CD14-positive monocyte (primary cell): ENCODE data around the gene SLX9. TPM values are rescaled to one million over a fixed set of nuclear protein-coding genes. Genes with fewer than 3 reads are reported as not detected.

Experiments used
- DNase-seq, 3 donors: peaks; one replicate each; pipeline ENCODE4 v3.0.0-alpha.2; 2011 to 2022
- H2AFZ ChIP-seq: 2 replicates; pipeline ENCODE4 v1.6.0; 2012; ENCODE audit warnings: mild to moderate bottlenecking, low read depth, low read length, inconsistent platforms; ENCODE audit not compliant: insufficient read depth, poor library complexity, severe bottlenecking
- H3K27ac ChIP-seq, 2 donors: 1 replicate in 1 of 2; 2 replicates in 1 of 2; pipeline ENCODE4 v1.5.1; 2012 to 2013; ENCODE audit warnings: low read length in 2 of 2, control low read depth in 1 of 2, inconsistent platforms in 1 of 2, low read depth in 1 of 2, mild to moderate bottlenecking in 1 of 2
- H3K27me3 ChIP-seq, 2 donors: one replicate each; pipeline versions ENCODE4 v1.6.0 to v1.6.1; 2011 to 2013; ENCODE audit warnings: low read length in 2 of 2; ENCODE audit not compliant: control insufficient read depth in 2 of 2, insufficient read depth in 2 of 2
- H3K36me3 ChIP-seq, 2 donors: replicated peaks in 1 of 2; 1 replicate in 1 of 2; 2 replicates in 1 of 2; pipeline versions ENCODE4 v1.5.1 to v1.6.1; 2012 to 2013; ENCODE audit warnings: low read length in 2 of 2, control low read depth in 1 of 2, inconsistent platforms in 1 of 2, mild to moderate bottlenecking in 1 of 2; ENCODE audit not compliant: insufficient read depth in 2 of 2, control insufficient read depth in 1 of 2
- H3K4me1 ChIP-seq, 2 donors: 1 replicate in 1 of 2; 2 replicates in 1 of 2; pipeline versions ENCODE4 v1.5.1 to v1.6.1; 2012 to 2013; ENCODE audit warnings: low read length in 2 of 2, control low read depth in 1 of 2, inconsistent platforms in 1 of 2, mild to moderate bottlenecking in 1 of 2, moderate library complexity in 1 of 2; ENCODE audit not compliant: insufficient read depth in 2 of 2, control insufficient read depth in 1 of 2
- H3K4me2 ChIP-seq: replicated peaks from 2 replicates; pipeline ENCODE3; 2012; ENCODE audit warnings: low read length, moderate library complexity, mild to moderate bottlenecking; ENCODE audit not compliant: poor library complexity, severe bottlenecking; ENCODE audit errors: extremely low read depth
- H3K4me3 ChIP-seq, 3 experiments: fragments of 200-600 bp in 1 of 3; sonication (generic) in 1 of 3; replicated peaks in 1 of 3; 1 replicate in 2 of 3; 2 replicates in 1 of 3; pipeline ENCODE4 v1.5.1; 2011 to 2013; ENCODE audit warnings: low read length in 3 of 3, mild to moderate bottlenecking in 3 of 3, control low read depth in 2 of 3, low read depth in 2 of 3, inconsistent platforms in 1 of 3, moderate library complexity in 1 of 3
- H3K79me2 ChIP-seq: 2 replicates; pipeline ENCODE4 v1.6.0; 2012; ENCODE audit warnings: mild to moderate bottlenecking, control low read depth, inconsistent platforms, low read length, moderate library complexity; ENCODE audit not compliant: insufficient read depth
- H3K9ac ChIP-seq: 2 replicates; pipeline ENCODE4 v1.6.0; 2017; ENCODE audit warnings: low read length, mild to moderate bottlenecking; ENCODE audit not compliant: insufficient read depth, poor library complexity, severe bottlenecking
- H3K9me3 ChIP-seq, 2 donors: replicated peaks in 1 of 2; 1 replicate in 1 of 2; 2 replicates in 1 of 2; pipeline versions ENCODE4 v1.5.1 to v1.6.1; 2012 to 2013; ENCODE audit warnings: low read length in 2 of 2, control low read depth in 1 of 2; ENCODE audit not compliant: control insufficient read depth in 1 of 2, insufficient read depth in 1 of 2
- H4K20me1 ChIP-seq: 2 replicates; pipeline ENCODE4 v1.6.0; 2012; ENCODE audit warnings: mild to moderate bottlenecking, low read length, control low read depth, moderate library complexity; ENCODE audit not compliant: insufficient read depth
- H3K27ac Mint-ChIP-seq, 7 donors: one replicate each; pipeline ENCODE4 v1.8.0; 2020; ENCODE audit warnings: mild to moderate bottlenecking in 7 of 7, mixed read lengths in 7 of 7, moderate library complexity in 6 of 7, inconsistent platforms in 2 of 7
- H3K27me3 Mint-ChIP-seq, 3 donors: one replicate each; pipeline ENCODE4 v1.8.0; 2021 to 2022; ENCODE audit warnings: low read depth in 3 of 3, mild to moderate bottlenecking in 3 of 3, mixed read lengths in 3 of 3, moderate library complexity in 3 of 3, inconsistent platforms in 1 of 3
- H3K36me3 Mint-ChIP-seq, 2 donors: one replicate each; pipeline ENCODE4 v1.8.0; 2020; ENCODE audit warnings: mixed read lengths in 2 of 2, inconsistent platforms in 1 of 2, mild to moderate bottlenecking in 1 of 2
- H3K4me1 Mint-ChIP-seq: one replicate; pipeline ENCODE4 v1.8.0; 2020; ENCODE audit warnings: mild to moderate bottlenecking, mixed read lengths
- H3K4me3 Mint-ChIP-seq, 2 donors: one replicate each; pipeline ENCODE4 v1.8.0; 2020; ENCODE audit warnings: mild to moderate bottlenecking in 2 of 2, mixed read lengths in 2 of 2, moderate library complexity in 1 of 2
- H3K9me3 Mint-ChIP-seq, 7 donors: one replicate each; pipeline ENCODE4 v1.8.0; 2020 to 2022; ENCODE audit warnings: mixed read lengths in 7 of 7, mild to moderate bottlenecking in 6 of 7, moderate library complexity in 6 of 7, inconsistent platforms in 2 of 7
- CTCF ChIP-seq: fragments of 200-600 bp; IDR thresholded peaks from one replicate; pipeline ENCODE4 v1.8.0; 2022; ENCODE audit warnings: antibody characterized with exemption, mild to moderate bottlenecking
- WGBS: methylation state at CpG from one replicate; pipeline ENCODE4 v1.1.5; 2013; ENCODE audit warnings: missing lambda C conversion rate; ENCODE audit not compliant: insufficient coverage; 5-methylcytosine and 5-hydroxymethylcytosine counted together
- intact Hi-C, 2 donors: fragments of 100-400 bp; cut with micrococcal nuclease; formaldehyde crosslinking; loops; one replicate each; pipeline versions ENCODE4 v1.15.0 to v1.15.1; 2023
- polyA plus RNA-seq, 3 donors: library from polyadenylated mRNA; depleted of rRNA in 1 of 3; unstranded in 2 of 3; stranded (reverse) in 1 of 3; fragments of 300-500 nt in 2 of 3; fragments of >200 nt in 1 of 3; fragmentation: Illumina TruSeq in 2 of 3; gene quantifications; 1 replicate in 2 of 3; 2 replicates in 1 of 3; pipeline ENCODE4 v1.2.3, GENCODE V29; 2012 to 2021

The SLX9 gene
- polyA plus RNA-seq, 3 donors = 7.5 to 9.0 (median 9.0) TPM

GRCh38 chr21:45002381-45003204 is 62.8 kb downstream of the SLX9 start:
- intact Hi-C loops = no loop called here

More at GRCh38 chr21:45002381-45003204, 62.8 kb downstream of the SLX9 start:
- Mint-ChIP-seq H3K4me3 (no peak overlapping the region), H3K27me3 (peaks cover 11 to 23% (median 12%) of the 10 kb centered on the region in 3 donors), H3K9me3 (peaks cover 0 to 10% (median 5%) of the 10 kb centered on the region in 7 donors), H3K36me3 (no peaks in the 10 kb centered on the region), H3K27ac (no peak overlapping the region), H3K4me1 (no peaks in the 10 kb centered on the region)
- H3K9ac ChIP-seq = no peak overlapping the region
- H4K20me1 ChIP-seq = no peaks in the 10 kb centered on the region
- TF ChIP-seq CTCF = no peak
- no peak overlapping the region for H2AFZ ChIP-seq
- H3K27ac ChIP-seq = no peak overlapping the region
- no peaks in the 10 kb centered on the region for H3K4me1 ChIP-seq
- H3K36me3 ChIP-seq = no peaks in the 10 kb centered on the region
- H3K27me3 ChIP-seq = no peaks in the 10 kb centered on the region
- no peak overlapping the region for H3K4me2 ChIP-seq
- WGBS = 96% methylated on average over 20 of the region's 28 CpGs
- H3K9me3 ChIP-seq = no peaks in the 10 kb centered on the region
- no peak for DNase-seq
- no peak overlapping the region for H3K4me3 ChIP-seq
- H3K79me2 ChIP-seq = no peaks in the 10 kb centered on the region
